ENCODE results near the gene FRAS1.

DNA sequence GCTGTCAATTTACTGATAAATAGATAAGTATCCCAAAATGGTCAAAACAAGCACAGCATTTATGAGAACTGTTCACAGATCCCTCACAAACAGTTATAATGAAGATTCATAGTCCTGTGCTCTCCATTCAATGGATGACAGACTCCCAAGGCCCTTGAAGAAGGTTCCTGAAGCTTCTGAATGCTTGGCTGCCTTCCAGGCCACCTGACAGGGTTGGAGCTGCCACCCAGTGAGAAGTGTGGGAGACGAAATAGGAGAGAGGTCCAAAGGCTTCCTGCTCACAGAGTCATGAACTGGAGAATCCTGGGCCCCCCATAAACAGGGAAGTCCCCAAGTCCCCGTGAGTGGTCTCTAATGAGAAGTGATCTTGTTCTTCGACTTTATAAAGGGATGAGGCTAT, 468.4 kb downstream of the FRAS1 start:
- TF ChIP-seq POLR2A (IDR thresholded peaks at IDR 0.05), result no peak
- TF ChIP-seq, protein P1, sequence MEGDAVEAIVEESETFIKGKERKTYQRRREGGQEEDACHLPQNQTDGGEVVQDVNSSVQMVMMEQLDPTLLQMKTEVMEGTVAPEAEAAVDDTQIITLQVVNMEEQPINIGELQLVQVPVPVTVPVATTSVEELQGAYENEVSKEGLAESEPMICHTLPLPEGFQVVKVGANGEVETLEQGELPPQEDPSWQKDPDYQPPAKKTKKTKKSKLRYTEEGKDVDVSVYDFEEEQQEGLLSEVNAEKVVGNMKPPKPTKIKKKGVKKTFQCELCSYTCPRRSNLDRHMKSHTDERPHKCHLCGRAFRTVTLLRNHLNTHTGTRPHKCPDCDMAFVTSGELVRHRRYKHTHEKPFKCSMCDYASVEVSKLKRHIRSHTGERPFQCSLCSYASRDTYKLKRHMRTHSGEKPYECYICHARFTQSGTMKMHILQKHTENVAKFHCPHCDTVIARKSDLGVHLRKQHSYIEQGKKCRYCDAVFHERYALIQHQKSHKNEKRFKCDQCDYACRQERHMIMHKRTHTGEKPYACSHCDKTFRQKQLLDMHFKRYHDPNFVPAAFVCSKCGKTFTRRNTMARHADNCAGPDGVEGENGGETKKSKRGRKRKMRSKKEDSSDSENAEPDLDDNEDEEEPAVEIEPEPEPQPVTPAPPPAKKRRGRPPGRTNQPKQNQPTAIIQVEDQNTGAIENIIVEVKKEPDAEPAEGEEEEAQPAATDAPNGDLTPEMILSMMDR (IDR thresholded peaks at IDR 0.05), result no peak

Measured in heart left ventricle (tissue), 13 donors.